ENCODE measurements around the gene SPEF2. TPM values are rescaled to one million over a fixed set of nuclear protein-coding genes. Genes with fewer than 3 reads are reported as not detected.

SPEF2 gene
- total RNA-seq, 1 donor from 2014 or later: 10.8 TPM

GRCh38 chr5:35816881-35817521 lies 199.3 kb downstream of the SPEF2 start:
- Histone ChIP-seq H3K36me3 (no peaks in the 10 kb centered on the region), H3K9me3 (no peaks in the 10 kb centered on the region), H3K27ac (peak overlapping the region; percentile 13), H3K4me3 (no peak overlapping the region), H3K27me3 (no peaks in the 10 kb centered on the region), H3K4me1 (no peaks in the 10 kb centered on the region)
- DNase-seq (ENCODE audit: extremely low spot score in 2 of 2): no peak
- TF ChIP-seq, protein P1, sequence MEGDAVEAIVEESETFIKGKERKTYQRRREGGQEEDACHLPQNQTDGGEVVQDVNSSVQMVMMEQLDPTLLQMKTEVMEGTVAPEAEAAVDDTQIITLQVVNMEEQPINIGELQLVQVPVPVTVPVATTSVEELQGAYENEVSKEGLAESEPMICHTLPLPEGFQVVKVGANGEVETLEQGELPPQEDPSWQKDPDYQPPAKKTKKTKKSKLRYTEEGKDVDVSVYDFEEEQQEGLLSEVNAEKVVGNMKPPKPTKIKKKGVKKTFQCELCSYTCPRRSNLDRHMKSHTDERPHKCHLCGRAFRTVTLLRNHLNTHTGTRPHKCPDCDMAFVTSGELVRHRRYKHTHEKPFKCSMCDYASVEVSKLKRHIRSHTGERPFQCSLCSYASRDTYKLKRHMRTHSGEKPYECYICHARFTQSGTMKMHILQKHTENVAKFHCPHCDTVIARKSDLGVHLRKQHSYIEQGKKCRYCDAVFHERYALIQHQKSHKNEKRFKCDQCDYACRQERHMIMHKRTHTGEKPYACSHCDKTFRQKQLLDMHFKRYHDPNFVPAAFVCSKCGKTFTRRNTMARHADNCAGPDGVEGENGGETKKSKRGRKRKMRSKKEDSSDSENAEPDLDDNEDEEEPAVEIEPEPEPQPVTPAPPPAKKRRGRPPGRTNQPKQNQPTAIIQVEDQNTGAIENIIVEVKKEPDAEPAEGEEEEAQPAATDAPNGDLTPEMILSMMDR (IDR thresholded peaks at IDR 0.05): no peak
- TF ChIP-seq POLR2A (IDR thresholded peaks at IDR 0.05): no peak
- no peak for TF ChIP-seq POLR2AphosphoS5 (IDR thresholded peaks at IDR 0.05; ENCODE audit: insufficient read depth in 1 of 2, low read depth in 1 of 2)
- intact Hi-C loops (cut with DNase I): no loop called here

GRCh38 chr5:35819026-35819425 lies 201.4 kb downstream of the SPEF2 start:
- Histone ChIP-seq H3K36me3 (no peaks in the 10 kb centered on the region), H3K9me3 (no peaks in the 10 kb centered on the region), H3K4me1 (no peaks in the 10 kb centered on the region), H3K4me3 (no peak overlapping the region), H3K27me3 (no peaks in the 10 kb centered on the region), H3K27ac (no peak overlapping the region)
- TF ChIP-seq POLR2AphosphoS5 (IDR thresholded peaks at IDR 0.05; ENCODE audit: insufficient read depth in 1 of 2, low read depth in 1 of 2): no peak
- TF ChIP-seq POLR2A (IDR thresholded peaks at IDR 0.05): no peak
- DNase-seq (ENCODE audit: extremely low spot score in 2 of 2): no peak
- intact Hi-C loops (cut with DNase I): no loop called here

- no peak for DNase-seq (ENCODE audit: extremely low spot score in 2 of 2)
- Histone ChIP-seq H3K27me3 (no peaks in the 10 kb centered on the region), H3K4me3 (no peak overlapping the region), H3K4me1 (no peaks in the 10 kb centered on the region), H3K36me3 (no peaks in the 10 kb centered on the region), H3K27ac (no peak overlapping the region), H3K9me3 (no peaks in the 10 kb centered on the region)
- TF ChIP-seq, protein P1 (IDR thresholded peaks at IDR 0.05): no peak
- TF ChIP-seq POLR2A (IDR thresholded peaks at IDR 0.05) (no peak), POLR2AphosphoS5 (IDR thresholded peaks at IDR 0.05; ENCODE audit: insufficient read depth in 1 of 2, low read depth in 1 of 2) (no peak)
- intact Hi-C loops (cut with DNase I): no loop called here
Measured at GRCh38 chr5:35819668-35820067, 202.0 kb downstream of the SPEF2 start.

- DNase-seq (ENCODE audit: extremely low spot score in 2 of 2): no peak
- intact Hi-C loops (cut with DNase I): no loop called here
- Histone ChIP-seq H3K4me3 (no peak overlapping the region), H3K27ac (no peak overlapping the region), H3K36me3 (no peaks in the 10 kb centered on the region), H3K9me3 (no peaks in the 10 kb centered on the region), H3K4me1 (no peaks in the 10 kb centered on the region), H3K27me3 (no peaks in the 10 kb centered on the region)
- TF ChIP-seq, protein P1 (IDR thresholded peaks at IDR 0.05): no peak
- TF ChIP-seq POLR2A (IDR thresholded peaks at IDR 0.05) (no peak), POLR2AphosphoS5 (IDR thresholded peaks at IDR 0.05; ENCODE audit: insufficient read depth in 1 of 2, low read depth in 1 of 2) (no peak)
Measured at GRCh38 chr5:35820735-35821134, 203.1 kb downstream of the SPEF2 start.

DNA sequence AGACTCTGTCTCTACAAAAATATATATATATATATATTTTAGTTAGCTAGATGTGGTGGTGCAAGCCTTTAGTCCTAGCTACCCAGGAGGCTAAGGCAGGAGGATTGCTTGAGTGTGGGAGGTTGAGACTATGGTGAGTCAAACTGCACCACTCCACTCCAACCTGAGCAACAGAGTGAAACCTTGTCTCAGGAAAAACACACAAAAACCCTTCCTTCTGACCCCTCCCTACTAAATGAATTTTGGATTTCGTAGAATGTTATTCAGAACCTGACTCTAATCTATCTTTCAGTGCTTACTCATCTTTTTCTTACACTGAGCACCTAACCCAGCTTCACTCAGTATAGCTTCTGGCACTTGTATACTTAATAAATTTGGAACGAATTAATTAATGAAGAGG lies 203.8 kb downstream of the SPEF2 start:
- TF ChIP-seq POLR2AphosphoS5 (IDR thresholded peaks at IDR 0.05; ENCODE audit: insufficient read depth in 1 of 2, low read depth in 1 of 2): no peak
- TF ChIP-seq POLR2A (IDR thresholded peaks at IDR 0.05): no peak
- TF ChIP-seq, protein P1 (IDR thresholded peaks at IDR 0.05): no peak
- Histone ChIP-seq H3K4me3 (no peak overlapping the region), H3K4me1 (no peaks in the 10 kb centered on the region), H3K27ac (no peak overlapping the region), H3K9me3 (no peaks in the 10 kb centered on the region), H3K27me3 (no peaks in the 10 kb centered on the region), H3K36me3 (no peaks in the 10 kb centered on the region)
- DNase-seq (ENCODE audit: extremely low spot score in 2 of 2): no peak
- intact Hi-C loops (cut with DNase I): no loop called here

Measured in vagina (tissue), 2 donors.